ENCODE results near the gene JADE1. TPM values are rescaled to one million over a fixed set of nuclear protein-coding genes. Genes with fewer than 3 reads are reported as not detected.

The JADE1 gene
- polyA plus RNA-seq, 1 of the 3 experiments (the other 2 are of a cell fraction): 9.1 TPM

DNA sequence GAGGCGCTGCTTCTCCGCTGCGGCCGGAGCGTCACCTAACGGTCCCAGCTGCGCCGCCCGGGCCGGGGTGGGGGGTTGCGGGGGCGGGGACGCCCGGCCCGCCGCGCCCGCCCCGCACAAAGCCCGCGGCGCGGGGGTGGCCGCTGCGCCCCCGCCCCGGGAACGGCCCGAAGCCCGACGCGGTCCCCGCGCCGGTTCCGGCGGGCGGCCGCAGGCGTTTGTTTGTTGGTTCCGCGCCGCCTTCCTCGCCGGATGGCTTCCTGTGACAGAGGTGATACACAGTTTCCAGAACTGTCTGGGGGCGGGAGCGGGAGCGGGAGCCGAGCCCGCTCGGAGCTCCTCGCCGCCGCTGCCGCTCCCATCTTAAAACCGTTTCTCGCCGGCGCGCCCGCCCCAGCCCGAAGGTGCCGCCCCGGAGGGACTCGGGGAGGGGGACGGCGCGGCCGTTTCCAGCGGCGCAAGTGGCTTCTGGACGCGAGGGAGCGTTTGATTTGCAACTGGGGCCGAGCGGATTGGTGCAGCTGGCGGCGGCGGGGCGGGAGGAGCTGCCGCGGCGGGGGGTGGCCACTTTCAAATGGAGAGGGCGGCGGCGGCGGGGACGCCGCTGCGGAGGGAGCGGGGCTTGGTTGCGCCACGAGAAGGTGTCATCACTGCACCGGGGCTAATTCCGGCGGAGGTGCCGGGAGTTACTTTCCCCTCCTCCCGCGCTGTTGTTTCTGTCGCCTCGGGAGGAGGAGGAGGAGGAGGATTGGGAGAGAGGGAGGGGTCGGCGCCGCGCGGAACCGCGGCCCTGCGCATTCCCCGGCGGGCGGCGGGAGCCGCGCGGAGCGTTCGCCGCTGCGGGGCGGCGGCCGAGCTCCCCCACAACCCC, 2.3 kb downstream of the JADE1 start:
- DNase-seq: peak; percentile 90
- Histone ChIP-seq H3K4me1 (ENCODE audit: control insufficient read depth in 1 of 2, insufficient read depth in 2 of 2, low read depth in 1 of 2, low read length in 1 of 2) (peaks cover 4 to 7% of the 10 kb centered on the region in 2 experiments; a peak in 3 of 4 replicates), H3K27me3 (ENCODE audit: insufficient read depth) (no peaks in the 10 kb centered on the region), H3F3A (replicated peaks; ENCODE audit: insufficient read depth) (peaks cover 22% of the 10 kb centered on the region), H3K9me3 (no peaks in the 10 kb centered on the region), H3K79me2 (ENCODE audit: insufficient read depth) (peaks cover 47% of the 10 kb centered on the region), H3K9me2 (no peaks in the 10 kb centered on the region), H4K20me1 (ENCODE audit: insufficient read depth) (no peaks in the 10 kb centered on the region), H3K27ac (ENCODE audit: low read depth in 2 of 2, low read length in 1 of 2) (peak overlapping the region; percentile 94 to 97), H3K4me2 (peak overlapping the region; percentile 90), H2AFZ (ENCODE audit: low read depth) (peak overlapping the region; percentile 88), H3K9ac (peak overlapping the region; percentile 98), H3K36me3 (replicated peaks in 1 of 2; ENCODE audit: control insufficient read depth in 1 of 2, insufficient read depth in 2 of 2, low read length in 1 of 2) (no peaks in the 10 kb centered on the region), H3K4me3 (ENCODE audit: low read depth in 2 of 2, low read length in 1 of 2) (peak overlapping the region; percentile 88 to 97)
- POLR2A ChIA-PET: interaction anchor here (0.7 to 1.6 kb wide), 11 partner anchors 9 to 524 kb away, joined by 3 to 9 read pairs (median 3); partner anchors contain the start of gene PGRMC2
- TF ChIP-seq ELF1 (IDR thresholded peaks at IDR 0.05): 0 out of 2 replicates have a peak, but pooled peaks have one; percentile 24
- peak; percentile 67 for TF ChIP-seq MXI1 (IDR thresholded peaks at IDR 0.05; ENCODE audit: low read depth, low read length)
- TF ChIP-seq, protein P1, sequence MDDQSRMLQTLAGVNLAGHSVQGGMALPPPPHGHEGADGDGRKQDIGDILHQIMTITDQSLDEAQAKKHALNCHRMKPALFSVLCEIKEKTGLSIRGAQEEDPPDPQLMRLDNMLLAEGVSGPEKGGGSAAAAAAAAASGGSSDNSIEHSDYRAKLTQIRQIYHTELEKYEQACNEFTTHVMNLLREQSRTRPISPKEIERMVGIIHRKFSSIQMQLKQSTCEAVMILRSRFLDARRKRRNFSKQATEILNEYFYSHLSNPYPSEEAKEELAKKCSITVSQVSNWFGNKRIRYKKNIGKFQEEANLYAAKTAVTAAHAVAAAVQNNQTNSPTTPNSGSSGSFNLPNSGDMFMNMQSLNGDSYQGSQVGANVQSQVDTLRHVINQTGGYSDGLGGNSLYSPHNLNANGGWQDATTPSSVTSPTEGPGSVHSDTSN (IDR thresholded peaks at IDR 0.05): peak; percentile 41; the same call in 1 of the 2 replicates
- peak; percentile 32 for TF ChIP-seq CHD2 (IDR thresholded peaks at IDR 0.05; ENCODE audit: low read length, partially characterized antibody)
- peak; percentile 10 to 54; a peak in 1 of 4 replicates for TF ChIP-seq EP300 (IDR thresholded peaks at IDR 0.05; ENCODE audit: borderline replicate concordance in 1 of 2, low read depth in 1 of 2, low read length in 1 of 2)
- peak; percentile 30; the same call in 1 of the 2 replicates for TF ChIP-seq TCF12 (IDR thresholded peaks at IDR 0.05)
- TF ChIP-seq, protein P2, sequence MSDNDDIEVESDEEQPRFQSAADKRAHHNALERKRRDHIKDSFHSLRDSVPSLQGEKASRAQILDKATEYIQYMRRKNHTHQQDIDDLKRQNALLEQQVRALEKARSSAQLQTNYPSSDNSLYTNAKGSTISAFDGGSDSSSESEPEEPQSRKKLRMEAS (IDR thresholded peaks at IDR 0.05; ENCODE audit: low read depth): peak; percentile 63
- TF ChIP-seq GABPA (IDR thresholded peaks at IDR 0.05; ENCODE audit: low read depth): peak; percentile 17; the same call in 1 of the 2 replicates
- TF ChIP-seq GATA2 (CRISPR knock-in tag; IDR thresholded peaks at IDR 0.05): no peak
- TF ChIP-seq TAF1 (IDR thresholded peaks at IDR 0.05; ENCODE audit: borderline replicate concordance, low read depth, low read length): peak; percentile 75; the same call in 1 of the 2 replicates
- TF ChIP-seq JUND (IDR thresholded peaks at IDR 0.05): no peak
- peak; percentile 13; the same call in 1 of the 2 replicates for TF ChIP-seq SIN3A (IDR thresholded peaks at IDR 0.05; ENCODE audit: borderline replicate concordance, low read depth, low read length)
- peak; percentile 27; the same call in 1 of the 2 replicates for TF ChIP-seq NRF1 (IDR thresholded peaks at IDR 0.05; ENCODE audit: low read depth, low read length)
- peak; percentile 97 for TF ChIP-seq FOXM1 (IDR thresholded peaks at IDR 0.05; ENCODE audit: low read depth)
- no peak for TF ChIP-seq EZH2phosphoT487 (IDR thresholded peaks at IDR 0.05; ENCODE audit: borderline replicate concordance, low read depth)
- peak; percentile 66; the same call in 1 of the 2 replicates for TF ChIP-seq YY1 (IDR thresholded peaks at IDR 0.05; ENCODE audit: low read depth)
- no peak for TF ChIP-seq RAD21 (IDR thresholded peaks at IDR 0.05; ENCODE audit: low read length)
- 0 out of 2 replicates have a peak, but pooled peaks have one; percentile 10 for TF ChIP-seq RCOR1 (IDR thresholded peaks at IDR 0.05; ENCODE audit: low read length)
- TF ChIP-seq NFIC (IDR thresholded peaks at IDR 0.05; ENCODE audit: borderline replicate concordance): peak; percentile 6; the same call in 1 of the 2 replicates
- CTCF ChIA-PET: interaction anchor here (0.9 to 3.0 kb wide), 8 partner anchors 11 to 620 kb away, joined by 3 to 12 read pairs (median 4); no protein-coding TSS in a partner anchor
- 6% methylated on average over 9 of the region's 123 CpGs for WGBS (ENCODE audit: low lambda C conversion rate)

Measured in SK-N-SH (cell line).